ENCODE measurements around the gene ANO9. TPM values are rescaled to one million over a fixed set of nuclear protein-coding genes. Genes with fewer than 3 reads are reported as not detected.
"Not testable (repeated sequence)": the region's sequence is repeated elsewhere in the genome, so short reads cannot be mapped to it uniquely, and the experiment has no call there.

Gene ANO9
- total RNA-seq, 1 experiment from 2014 or later = 16.6 TPM

DNA sequence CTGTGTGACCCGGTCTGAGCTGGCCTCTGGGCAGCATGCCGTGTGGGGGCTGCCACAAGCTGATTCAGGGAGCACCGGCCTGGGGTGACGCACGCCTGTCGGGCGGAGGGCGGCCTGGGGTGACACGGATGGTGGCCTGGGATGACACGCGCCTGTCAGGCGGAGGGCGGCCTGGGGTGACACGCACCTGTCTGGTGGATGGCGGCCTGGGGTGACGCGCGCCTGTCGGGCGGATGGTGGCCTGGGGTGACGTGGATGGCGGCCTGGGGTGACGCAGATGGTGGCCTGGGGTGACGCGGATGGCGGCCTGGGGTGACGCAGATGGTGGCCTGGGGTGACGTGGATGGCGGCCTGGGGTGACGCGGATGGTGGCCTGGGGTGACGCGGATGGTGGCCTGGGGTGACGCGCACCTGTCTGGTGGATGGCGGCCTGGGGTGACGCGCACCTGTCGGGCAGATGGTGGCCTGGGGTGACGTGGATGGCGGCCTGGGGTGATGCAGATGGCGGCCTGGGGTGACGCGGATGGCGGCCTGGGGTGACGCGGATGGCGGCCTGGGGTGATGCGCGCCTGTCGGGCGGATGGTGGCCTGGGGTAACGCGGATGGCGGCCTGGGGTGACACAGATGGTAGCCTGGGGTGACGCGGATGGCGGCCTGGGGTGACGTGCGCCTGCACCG, 29.8 kb upstream of the ANO9 start:
- BruUV-seq (replicated peaks) = no TSS peak
- DNase-seq (no peak), ATAC-seq (no peak)
- no peak for TF ChIP-seq EZH2phosphoT487 (IDR thresholded peaks at IDR 0.05; ENCODE audit: borderline replicate concordance, low read length)
- no peak for TF ChIP-seq EZH2 (IDR thresholded peaks at IDR 0.05; ENCODE audit: low read length, unreplicated experiment)
- TF ChIP-seq, protein P1, sequence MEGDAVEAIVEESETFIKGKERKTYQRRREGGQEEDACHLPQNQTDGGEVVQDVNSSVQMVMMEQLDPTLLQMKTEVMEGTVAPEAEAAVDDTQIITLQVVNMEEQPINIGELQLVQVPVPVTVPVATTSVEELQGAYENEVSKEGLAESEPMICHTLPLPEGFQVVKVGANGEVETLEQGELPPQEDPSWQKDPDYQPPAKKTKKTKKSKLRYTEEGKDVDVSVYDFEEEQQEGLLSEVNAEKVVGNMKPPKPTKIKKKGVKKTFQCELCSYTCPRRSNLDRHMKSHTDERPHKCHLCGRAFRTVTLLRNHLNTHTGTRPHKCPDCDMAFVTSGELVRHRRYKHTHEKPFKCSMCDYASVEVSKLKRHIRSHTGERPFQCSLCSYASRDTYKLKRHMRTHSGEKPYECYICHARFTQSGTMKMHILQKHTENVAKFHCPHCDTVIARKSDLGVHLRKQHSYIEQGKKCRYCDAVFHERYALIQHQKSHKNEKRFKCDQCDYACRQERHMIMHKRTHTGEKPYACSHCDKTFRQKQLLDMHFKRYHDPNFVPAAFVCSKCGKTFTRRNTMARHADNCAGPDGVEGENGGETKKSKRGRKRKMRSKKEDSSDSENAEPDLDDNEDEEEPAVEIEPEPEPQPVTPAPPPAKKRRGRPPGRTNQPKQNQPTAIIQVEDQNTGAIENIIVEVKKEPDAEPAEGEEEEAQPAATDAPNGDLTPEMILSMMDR (conservative IDR thresholded peaks at IDR 0.05; ENCODE audit: low read depth, low read length) = no peak
- H4K20me1 ChIP-seq (ENCODE audit: low read length) = no peaks in the 10 kb centered on the region
- H3K4me1 ChIP-seq (ENCODE audit: insufficient read depth, low read length) = peaks cover 7% of the 10 kb centered on the region; the same call in 1 of the 2 replicates
- no peaks in the 10 kb centered on the region for H3K9me3 ChIP-seq (ENCODE audit: low read length)
- CTCF ChIA-PET = no interaction called here
- no peaks in the 10 kb centered on the region for H3K9me2 ChIP-seq (replicated peaks; ENCODE audit: low read length)
- H3K27ac ChIP-seq (ENCODE audit: low read length) = no peak overlapping the region
- H3F3A ChIP-seq (ENCODE audit: low read length, unreplicated experiment) = no peaks in the 10 kb centered on the region
- H3K27me3 ChIP-seq (ENCODE audit: low read length) = no peaks in the 10 kb centered on the region
- H3K36me3 ChIP-seq (ENCODE audit: low read depth, low read length) = no peaks in the 10 kb centered on the region
- no peak overlapping the region for H2AFZ ChIP-seq (ENCODE audit: low read length)
- no peak overlapping the region for H3K4me3 ChIP-seq (ENCODE audit: low read length)
- POLR2A ChIA-PET (ENCODE audit: unreplicated experiment) = no interaction called here
- H3K4me2 ChIP-seq (ENCODE audit: low read length) = no peak overlapping the region
- 0 out of 2 replicates have a peak, but pooled peaks cover 4% of the 10 kb centered on the region for H3K79me2 ChIP-seq (ENCODE audit: low read length)
- intact Hi-C loops (cut with micrococcal nuclease) = no loop called here
- no peak overlapping the region for H3K9ac ChIP-seq (ENCODE audit: low read length)

DNA sequence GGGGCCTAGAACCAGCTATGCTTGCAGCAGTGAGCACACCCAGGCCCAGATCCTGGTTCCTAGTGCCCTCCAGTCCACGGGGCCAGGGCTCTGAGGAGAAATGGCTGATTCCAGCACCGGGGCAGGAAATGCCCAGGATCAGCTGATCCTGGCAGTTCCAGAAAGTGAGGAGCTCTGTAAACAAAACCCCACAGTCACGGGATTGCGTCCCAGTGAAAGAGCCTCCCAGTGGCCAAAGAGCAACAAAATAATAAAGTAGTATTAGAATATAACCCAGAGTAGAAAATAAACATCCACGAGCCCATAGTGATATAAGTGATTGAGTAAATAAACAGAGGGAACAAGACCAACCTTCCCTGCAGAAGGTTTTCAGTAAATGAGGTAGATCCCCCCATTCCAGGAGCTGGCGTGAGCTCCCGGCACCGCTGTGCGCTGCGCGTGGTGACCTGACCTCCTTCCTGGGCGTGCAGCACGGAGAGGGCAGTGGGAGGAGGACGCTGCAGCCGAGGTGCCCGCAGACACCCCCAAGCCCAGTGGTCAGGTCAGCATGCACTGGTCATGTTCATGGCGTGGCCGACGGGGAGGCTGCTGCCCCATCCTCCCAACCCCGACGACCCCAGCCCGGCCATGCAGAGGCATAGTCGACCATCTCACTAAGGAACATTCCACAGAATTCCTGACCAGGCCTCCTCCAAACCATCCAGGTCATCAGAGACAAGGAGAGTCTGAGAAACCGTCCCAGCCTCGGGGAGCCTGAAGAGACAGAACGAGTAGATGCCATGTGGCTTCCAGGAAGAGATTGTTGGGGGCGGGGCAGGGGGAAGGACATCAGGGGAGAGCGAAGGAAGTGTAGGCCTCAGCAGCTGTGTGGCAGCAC, 28.1 kb upstream of the ANO9 start:
- ChIA-PET POLR2A (ENCODE audit: unreplicated experiment) (interaction anchor here (0.5 to 0.6 kb wide), 3 partner anchors 11 to 63 kb away, joined by 3 to 13 read pairs (median 5); no protein-coding TSS in a partner anchor), CTCF (interaction anchor here (1.0 kb wide), 1 partner anchor 21 kb away, joined by 4 read pairs; no protein-coding TSS in a partner anchor)
- no TSS peak for BruUV-seq (replicated peaks)
- Histone ChIP-seq H3K9me3 (ENCODE audit: low read length) (no peaks in the 10 kb centered on the region), H3K27ac (ENCODE audit: low read length) (no peak overlapping the region), H3K4me2 (ENCODE audit: low read length) (peak overlapping the region; percentile 61), H3K27me3 (ENCODE audit: low read length) (no peaks in the 10 kb centered on the region), H3K79me2 (ENCODE audit: low read length) (0 out of 2 replicates have a peak, but pooled peaks cover 4% of the 10 kb centered on the region), H3F3A (ENCODE audit: low read length, unreplicated experiment) (no peaks in the 10 kb centered on the region), H3K4me3 (ENCODE audit: low read length) (0 out of 2 replicates have a peak overlapping the region, but pooled peaks have one; percentile 31), H4K20me1 (ENCODE audit: low read length) (no peaks in the 10 kb centered on the region), H3K36me3 (ENCODE audit: low read depth, low read length) (no peaks in the 10 kb centered on the region; the same call in 1 of the 2 replicates), H3K9me2 (replicated peaks; ENCODE audit: low read length) (no peaks in the 10 kb centered on the region), H3K9ac (ENCODE audit: low read length) (no peak overlapping the region), H2AFZ (ENCODE audit: low read length) (peak overlapping the region; percentile 70), H3K4me1 (ENCODE audit: insufficient read depth, low read length) (peaks cover 7% of the 10 kb centered on the region; the same call in 1 of the 2 replicates)
- TF ChIP-seq EZH2 (IDR thresholded peaks at IDR 0.05; ENCODE audit: low read length, unreplicated experiment) (no peak), EZH2phosphoT487 (IDR thresholded peaks at IDR 0.05; ENCODE audit: borderline replicate concordance, low read length) (no peak)
- TF ChIP-seq, protein P1 (conservative IDR thresholded peaks at IDR 0.05; ENCODE audit: low read depth, low read length) = 0 out of 2 replicates have a peak, but pooled peaks have one; percentile 20
- peak; percentile 97 for ATAC-seq
- DNase-seq = peak; percentile 34
- intact Hi-C loops (cut with micrococcal nuclease) = loop anchor here (5.0 kb wide), 1 partner anchor 37 kb away; the partner anchor contains the start of gene RNH1

DNA sequence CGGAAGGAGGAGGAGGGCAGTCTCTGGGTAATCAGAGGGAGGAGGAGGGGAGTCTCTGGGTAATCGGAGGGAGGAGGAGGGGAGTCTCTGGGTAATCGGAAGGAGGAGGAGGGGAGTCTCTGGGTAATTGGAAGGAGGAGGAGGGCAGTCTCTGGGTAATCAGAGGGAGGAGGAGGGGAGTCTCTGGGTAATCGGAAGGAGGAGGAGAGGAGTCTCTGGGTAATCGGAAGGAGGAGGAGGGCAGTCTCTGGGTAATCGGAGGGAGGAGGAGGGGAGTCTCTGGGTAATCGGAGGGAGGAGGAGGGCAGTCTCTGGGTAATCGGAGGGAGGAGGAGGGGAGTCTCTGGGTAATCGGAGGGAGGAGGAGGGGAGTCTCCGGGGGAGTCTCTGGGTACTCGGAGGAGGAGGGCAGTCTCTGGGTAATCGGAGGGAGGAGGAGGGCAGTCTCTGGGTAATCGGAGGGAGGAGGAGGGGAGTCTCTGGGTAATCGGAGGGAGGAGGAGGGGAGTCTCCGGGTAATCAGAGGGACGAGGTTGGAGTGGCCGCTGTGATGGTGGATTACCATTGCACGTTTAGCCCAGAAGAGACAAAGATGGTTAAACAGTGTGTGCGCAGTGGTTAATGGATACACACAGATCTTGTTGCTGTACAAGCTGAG, 27.3 kb upstream of the ANO9 start:
- not testable (repeated sequence) for H3K9ac ChIP-seq (ENCODE audit: low read length); H4K20me1 ChIP-seq (ENCODE audit: low read length); H3K27me3 ChIP-seq (ENCODE audit: low read length); DNase-seq; BruUV-seq (replicated peaks); H3K9me3 ChIP-seq (ENCODE audit: low read length); H3K79me2 ChIP-seq (ENCODE audit: low read length); H3F3A ChIP-seq (ENCODE audit: low read length, unreplicated experiment); H3K9me2 ChIP-seq (replicated peaks; ENCODE audit: low read length); H3K27ac ChIP-seq (ENCODE audit: low read length); H3K4me1 ChIP-seq (ENCODE audit: insufficient read depth, low read length); H3K36me3 ChIP-seq (ENCODE audit: low read depth, low read length); ATAC-seq
- 0 out of 2 replicates have a peak overlapping the region, but pooled peaks have one; percentile 31 for H3K4me3 ChIP-seq (ENCODE audit: low read length)
- peak overlapping the region; percentile 61 for H3K4me2 ChIP-seq (ENCODE audit: low read length)
- H2AFZ ChIP-seq (ENCODE audit: low read length) = peak overlapping the region; percentile 70
- CTCF ChIA-PET = interaction anchor here (1.0 kb wide), 1 partner anchor 20 kb away, joined by 4 read pairs; no protein-coding TSS in a partner anchor
- POLR2A ChIA-PET (ENCODE audit: unreplicated experiment) = interaction anchor here (0.5 kb wide), 1 partner anchor 11 kb away, joined by 13 read pairs; no protein-coding TSS in a partner anchor
- intact Hi-C loops (cut with micrococcal nuclease) = loop anchor here (5.0 kb wide), 1 partner anchor 38 kb away; the partner anchor contains the start of gene RNH1
